Stimulated activated CD4-positive, alpha-beta T cell treated with anti-CD3 and anti-CD28 coated beads, Interleukin-2, amount 100 ng/mL, for 48 hours (primary cell): ENCODE results near the gene ZNF155.

ENCODE experiments used
- DNase-seq, 2 donors: peaks; one replicate each; pipeline ENCODE4 v3.0.0-alpha.2; 2020

The ZNF155 gene

GRCh38 chr19:44005973-44006372, 22.0 kb downstream of the ZNF155 start:
- DNase-seq: no peak

- DNase-seq: no peak
These were observed 23.5 kb downstream of the ZNF155 start for GRCh38 chr19:44007473-44007872.

- DNase-seq: no peak
These were observed 26.5 kb downstream of the ZNF155 start for GRCh38 chr19:44010468-44010867.

GRCh38 chr19:44019498-44019897, 35.5 kb downstream of the ZNF155 start:
- no peak for DNase-seq

GRCh38 chr19:44021221-44021620, 37.2 kb downstream of the ZNF155 start:
- no peak for DNase-seq

- no peak for DNase-seq
These were observed 40.9 kb downstream of the ZNF155 start for GRCh38 chr19:44024900-44025216.

- peak; percentile 65 to 68 for DNase-seq
These were observed 41.4 kb downstream of the ZNF155 start, which contains the start of gene ZNF222 for GRCh38 chr19:44025217-44025936. ZNF222 (plus strand) TSS chr19:44025379; CDS start chr19:44025437, 58 bp downstream.

- DNase-seq: no peak
These were observed 42.6 kb downstream of the ZNF155 start for GRCh38 chr19:44026622-44027021.

- no peak for DNase-seq
These were observed 48.1 kb downstream of the ZNF155 start for GRCh38 chr19:44032001-44032610.

GRCh38 chr19:44042147-44042546, 58.2 kb downstream of the ZNF155 start:
- DNase-seq: no peak
